Kidney (tissue), 14 donors: Measurements from ENCODE around the gene CPM. TPM values are rescaled to one million over a fixed set of nuclear protein-coding genes. Genes with fewer than 3 reads are reported as not detected.

Experiments used
- DNase-seq, 5 donors: peaks; one replicate each; pipeline ENCODE4 v3.0.0-alpha.2; 2013 to 2020
- FAIRE-seq: peaks from 2 replicates; lab custom pipeline; 2012; peaks lifted over from hg19 to GRCh38; lab: Jason Lieb, UNC
- H3K27ac ChIP-seq, 2 donors: one replicate each; pipeline ENCODE4 v1.7.0; 2013; ENCODE audit warnings: low read depth in 2 of 2, low read length in 2 of 2, inconsistent platforms in 1 of 2
- H3K27me3 ChIP-seq: one replicate; pipeline ENCODE4 v1.7.1; 2013; ENCODE audit warnings: low read length, inconsistent platforms; ENCODE audit not compliant: control insufficient read depth, insufficient read depth
- H3K36me3 ChIP-seq, 3 donors: one replicate each; pipeline versions ENCODE4 v1.7.0 to v1.7.1; 2013; ENCODE audit warnings: low read length in 3 of 3, control low read depth in 1 of 3, inconsistent platforms in 1 of 3; ENCODE audit not compliant: insufficient read depth in 3 of 3, control insufficient read depth in 2 of 3
- H3K4me1 ChIP-seq, 3 donors: one replicate each; pipeline versions ENCODE4 v1.7.0 to v1.7.1; 2013; ENCODE audit warnings: low read length in 3 of 3, inconsistent platforms in 1 of 3, low read depth in 1 of 3; ENCODE audit not compliant: control insufficient read depth in 2 of 3, insufficient read depth in 2 of 3
- H3K4me3 ChIP-seq, 3 donors: one replicate each; pipeline versions ENCODE4 v1.7.0 to v1.8.1; 2013; ENCODE audit warnings: low read length in 3 of 3, control low read depth in 1 of 3, inconsistent platforms in 1 of 3
- H3K9ac ChIP-seq, 3 donors: one replicate each; pipeline versions ENCODE4 v1.7.0 to v1.7.1; 2013; ENCODE audit warnings: low read length in 3 of 3, control low read depth in 1 of 3, inconsistent platforms in 1 of 3
- H3K9me3 ChIP-seq, 3 donors: one replicate each; pipeline versions ENCODE4 v1.7.0 to v1.7.1; 2013; ENCODE audit warnings: low read length in 3 of 3, control low read depth in 1 of 3, inconsistent platforms in 1 of 3; ENCODE audit not compliant: control insufficient read depth in 2 of 3, insufficient read depth in 1 of 3
- intact Hi-C: fragments of 100-400 bp; cut with DNase I; formaldehyde crosslinking; loops from one replicate; pipeline ENCODE4 v1.11.1; 2022
- polyA plus RNA-seq: library from polyadenylated mRNA; stranded (reverse); fragments of 350-450 nt; fragmentation: Illumina TruSeq; extraction: RNeasy Lipid Tissue Mini Kit (QIAGEN cat#74804); gene quantifications from one replicate; pipeline ENCODE4 v1.2.3, GENCODE V29; 2014; ENCODE audit warnings: low read depth, low replicate concordance; ENCODE audit not compliant: insufficient read depth
- total RNA-seq: library from RNA; stranded (reverse); fragmentation: NEBNext Ultra II Directional; extraction: Animal tissue kit (Norgen Biotek cat#: 25700); gene quantifications from one replicate; pipeline ENCODE4 v1.2.1, GENCODE V29; 2021
- TF ChIP-seq, protein P1 (sequence below): IDR thresholded peaks from 3 replicates; pipeline ENCODE4 v1.5.1; 2012; ENCODE audit warnings: mild to moderate bottlenecking, moderate library complexity, borderline replicate concordance; ENCODE audit not compliant: insufficient read depth; ENCODE audit errors: extremely low read depth
- donor health status: control.
- donor health status: control.
- donor health status: control.
- donor health status: control.
- donor health status: control.
- donor health status: DM: yes; HTN: yes; CAD: no.
- donor health status: Normal renal cell carcinoma (clear cell type).

The CPM gene
- total and polyA plus RNA-seq, 2 donors from 2014 or later: 35.7 to 144 TPM

DNA sequence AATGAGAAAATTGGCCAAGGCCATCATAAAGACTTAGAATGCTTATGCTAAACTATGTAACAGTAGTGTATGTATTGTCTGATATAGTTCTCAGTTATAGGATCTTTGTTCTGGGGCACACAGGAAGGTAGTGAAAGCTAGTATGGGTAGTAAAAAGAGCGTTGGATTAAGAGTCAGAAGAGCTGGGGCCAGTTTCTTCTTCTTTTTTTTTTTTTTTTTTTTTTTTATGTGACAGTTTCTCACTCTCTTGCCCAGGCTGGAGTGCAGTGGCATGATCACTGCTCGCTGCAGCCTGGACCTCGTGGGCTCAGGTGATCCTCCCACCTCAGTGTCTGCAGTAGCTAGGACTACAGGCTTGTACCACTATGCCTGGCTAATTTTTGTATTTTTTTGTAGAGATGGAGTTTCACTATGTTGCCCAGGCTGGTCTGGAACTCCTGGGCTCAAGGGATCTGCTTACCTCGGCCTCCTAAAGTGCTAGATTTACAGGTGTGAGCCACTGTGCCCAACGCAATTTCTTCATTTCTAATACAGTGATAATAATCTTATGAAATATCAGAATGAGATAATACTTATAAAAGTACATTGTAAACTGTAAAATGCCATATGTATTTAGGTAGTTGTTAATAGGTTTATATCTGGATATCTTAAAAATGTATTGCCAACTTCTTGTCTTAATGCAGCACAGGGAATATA, 117.6 kb downstream of the CPM start:
- Histone ChIP-seq H3K4me3 (no peak overlapping the region), H3K27me3 (no peaks in the 10 kb centered on the region), H3K9ac (no peak overlapping the region), H3K27ac (no peak overlapping the region), H3K9me3 (no peaks in the 10 kb centered on the region), H3K4me1 (peaks cover 0 to 3% (median 0%) of the 10 kb centered on the region in 3 donors), H3K36me3 (peaks cover 8 to 19% (median 16%) of the 10 kb centered on the region in 3 donors)
- TF ChIP-seq, protein P1, sequence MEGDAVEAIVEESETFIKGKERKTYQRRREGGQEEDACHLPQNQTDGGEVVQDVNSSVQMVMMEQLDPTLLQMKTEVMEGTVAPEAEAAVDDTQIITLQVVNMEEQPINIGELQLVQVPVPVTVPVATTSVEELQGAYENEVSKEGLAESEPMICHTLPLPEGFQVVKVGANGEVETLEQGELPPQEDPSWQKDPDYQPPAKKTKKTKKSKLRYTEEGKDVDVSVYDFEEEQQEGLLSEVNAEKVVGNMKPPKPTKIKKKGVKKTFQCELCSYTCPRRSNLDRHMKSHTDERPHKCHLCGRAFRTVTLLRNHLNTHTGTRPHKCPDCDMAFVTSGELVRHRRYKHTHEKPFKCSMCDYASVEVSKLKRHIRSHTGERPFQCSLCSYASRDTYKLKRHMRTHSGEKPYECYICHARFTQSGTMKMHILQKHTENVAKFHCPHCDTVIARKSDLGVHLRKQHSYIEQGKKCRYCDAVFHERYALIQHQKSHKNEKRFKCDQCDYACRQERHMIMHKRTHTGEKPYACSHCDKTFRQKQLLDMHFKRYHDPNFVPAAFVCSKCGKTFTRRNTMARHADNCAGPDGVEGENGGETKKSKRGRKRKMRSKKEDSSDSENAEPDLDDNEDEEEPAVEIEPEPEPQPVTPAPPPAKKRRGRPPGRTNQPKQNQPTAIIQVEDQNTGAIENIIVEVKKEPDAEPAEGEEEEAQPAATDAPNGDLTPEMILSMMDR: no peak
- FAIRE-seq (no peak), DNase-seq (no peak)
- intact Hi-C loops: no loop called here

DNA sequence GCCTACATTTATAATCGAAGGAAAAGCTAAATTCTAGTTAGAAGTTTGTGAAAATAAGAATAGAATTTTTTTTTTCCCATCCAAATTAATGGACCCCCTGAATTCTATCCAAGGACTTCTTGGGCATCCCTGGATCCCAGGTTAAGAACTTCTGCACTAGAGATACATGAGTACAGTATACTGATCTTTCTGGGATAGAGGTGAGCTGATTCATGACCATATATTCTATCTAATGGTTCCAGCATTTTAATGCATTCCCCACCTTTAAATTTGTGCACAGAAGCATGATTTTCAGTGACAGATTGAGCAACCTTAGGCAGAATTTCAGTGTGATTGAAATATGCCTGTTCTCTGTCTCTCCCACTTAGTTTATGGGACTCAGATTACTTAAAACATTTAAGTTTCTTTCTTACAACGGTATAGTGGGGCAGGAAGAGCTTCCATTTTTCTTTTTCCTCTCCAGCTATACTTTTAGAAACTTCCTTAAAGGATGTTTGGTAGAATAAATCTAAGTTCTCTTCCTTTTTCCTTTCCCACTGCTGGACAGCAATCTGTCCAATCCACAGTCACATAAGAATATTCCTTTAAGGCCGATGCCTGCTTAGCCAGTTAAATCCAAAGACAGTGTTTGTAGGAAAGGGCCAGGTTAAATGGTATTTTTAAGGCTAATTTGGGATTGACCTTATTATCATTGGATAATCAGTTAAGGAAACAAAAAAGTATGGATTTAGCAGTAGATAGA, 118.3 kb downstream of the CPM start:
- no peak overlapping the region for H3K27ac ChIP-seq
- H3K4me1 ChIP-seq: peaks cover 0 to 3% (median 0%) of the 10 kb centered on the region in 3 donors
- H3K4me3 ChIP-seq: no peak overlapping the region
- H3K9ac ChIP-seq: no peak overlapping the region
- peaks cover 8 to 19% (median 14%) of the 10 kb centered on the region in 3 donors for H3K36me3 ChIP-seq
- TF ChIP-seq, protein P1: no peak
- H3K27me3 ChIP-seq: no peaks in the 10 kb centered on the region
- no peaks in the 10 kb centered on the region for H3K9me3 ChIP-seq
- FAIRE-seq (no peak), DNase-seq (no peak)
- intact Hi-C loops: no loop called here

DNA sequence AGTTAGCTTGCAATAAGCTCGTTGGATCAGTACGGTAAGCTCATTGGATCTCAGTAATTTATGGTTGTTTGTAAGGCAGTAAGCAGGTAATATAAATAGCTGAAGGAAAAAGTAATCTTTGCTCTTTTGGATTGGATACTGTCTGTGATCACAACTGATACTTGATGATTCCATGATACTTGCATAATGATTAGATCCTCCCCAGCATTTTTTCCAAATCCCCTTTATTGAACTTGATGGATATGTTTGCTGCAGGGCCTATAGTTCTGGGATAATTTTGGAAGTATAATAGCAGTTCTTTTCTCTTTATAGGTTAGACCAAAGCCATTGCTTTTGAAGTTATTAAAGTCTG, 119.8 kb downstream of the CPM start:
- Histone ChIP-seq H3K27me3 (no peaks in the 10 kb centered on the region), H3K4me3 (no peak overlapping the region), H3K4me1 (peaks cover 0 to 3% (median 2%) of the 10 kb centered on the region in 3 donors), H3K36me3 (peaks cover 6 to 14% (median 12%) of the 10 kb centered on the region in 3 donors), H3K9me3 (no peaks in the 10 kb centered on the region), H3K27ac (no peak overlapping the region), H3K9ac (no peak overlapping the region)
- TF ChIP-seq, protein P1: no peak
- FAIRE-seq (no peak), DNase-seq (no peak)
- intact Hi-C loops: no loop called here
